NCI-H2081 (cell line): Measurements from ENCODE around the gene RETREG3.
A peak's percentile ranks its signal among the peaks of the same experiment; 100 is the strongest.
"Not testable (repeated sequence)": the region's sequence is repeated elsewhere in the genome, so short reads cannot be mapped to it uniquely, and the experiment has no call there.

ENCODE experiments used
- DNase-seq, 2 experiments: peaks; one replicate each; lab custom pipeline; 2025; lab: John Stamatoyannopoulos, UW

RETREG3 gene

GRCh38 chr17:42571435-42572225, 37.5 kb downstream of the RETREG3 start:
- DNase-seq = no peak

GRCh38 chr17:42568341-42569111, 40.6 kb downstream of the RETREG3 start:
- DNase-seq = no peak

GRCh38 chr17:42566883-42567573, 42.1 kb downstream of the RETREG3 start, which contains the start of gene MLX:
Gene MLX (plus strand): TSS chr17:42567100. CDS start chr17:42567125, 25 bp downstream.
- peak; percentile 96 to 98 for DNase-seq

- no peak for DNase-seq
Observed at GRCh38 chr17:42566215-42566882, 42.8 kb downstream of the RETREG3 start.

GRCh38 chr17:42565523-42566214, 43.5 kb downstream of the RETREG3 start:
- DNase-seq = no peak

- DNase-seq = no peak
Observed at GRCh38 chr17:42564815-42565522, 44.2 kb downstream of the RETREG3 start.

- no peak for DNase-seq
Observed at GRCh38 chr17:42563950-42564349, 45.2 kb downstream of the RETREG3 start.

GRCh38 chr17:42563543-42563942, 45.6 kb downstream of the RETREG3 start:
- DNase-seq = peak in 1 of 2 experiments; percentile 35

- no peak for DNase-seq
Observed at GRCh38 chr17:42563143-42563509, 46.0 kb downstream of the RETREG3 start.

GRCh38 chr17:42562388-42563142, 46.6 kb downstream of the RETREG3 start:
- DNase-seq = peak in 1 of 2 experiments; percentile 53

GRCh38 chr17:42561897-42562387, 47.2 kb downstream of the RETREG3 start, which contains the start of gene COASY:
Gene COASY (plus strand): TSS chr17:42562148. CDS start chr17:42562623, 475 bp downstream.
- DNase-seq = peak; percentile 98 to 99

- no peak for DNase-seq
Observed at GRCh38 chr17:42560246-42560645, 48.9 kb downstream of the RETREG3 start.

GRCh38 chr17:42559075-42559474, 50.1 kb downstream of the RETREG3 start:
- DNase-seq = no peak

GRCh38 chr17:42555961-42556617, 53.1 kb downstream of the RETREG3 start:
- DNase-seq = not testable (repeated sequence)

GRCh38 chr17:42555122-42555622, 54.0 kb downstream of the RETREG3 start:
- DNase-seq = no peak

GRCh38 chr17:42554250-42555121, 54.7 kb downstream of the RETREG3 start:
- DNase-seq = peak; percentile 76 to 88

- peak in 1 of 2 experiments; percentile 26 for DNase-seq
Observed at GRCh38 chr17:42553866-42554249, 55.3 kb downstream of the RETREG3 start.
